ENCODE results near the gene ANGPT4.
"Not testable (repeated sequence)": the region's sequence is repeated elsewhere in the genome, so short reads cannot be mapped to it uniquely, and the experiment has no call there.

Gene ANGPT4

DNA sequence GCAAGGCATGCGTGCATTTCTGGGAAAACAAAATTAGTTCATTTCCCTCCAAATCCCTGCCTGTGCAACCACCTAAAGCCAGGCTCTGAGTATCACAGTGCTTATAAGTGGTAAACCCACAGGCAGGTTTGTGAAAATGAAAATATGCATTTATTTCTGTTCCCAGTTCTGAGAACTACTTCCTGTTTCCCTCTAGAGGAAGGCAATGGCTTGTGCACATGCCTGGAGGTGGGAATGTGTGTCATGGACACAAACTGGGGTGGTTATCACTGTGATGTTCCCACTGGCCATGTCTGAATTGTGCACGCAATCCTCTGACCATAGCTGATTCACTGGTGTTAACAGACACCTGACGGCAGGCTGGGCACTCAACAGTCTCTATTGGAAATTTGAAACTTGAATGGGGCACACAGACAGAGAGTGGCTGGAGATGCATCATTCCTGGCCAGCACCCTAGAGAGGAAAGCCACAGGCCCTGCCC is 56.3 kb downstream of the ANGPT4 start:
- no peak for DNase-seq (ENCODE audit: low read depth)
- TF ChIP-seq, protein P1, sequence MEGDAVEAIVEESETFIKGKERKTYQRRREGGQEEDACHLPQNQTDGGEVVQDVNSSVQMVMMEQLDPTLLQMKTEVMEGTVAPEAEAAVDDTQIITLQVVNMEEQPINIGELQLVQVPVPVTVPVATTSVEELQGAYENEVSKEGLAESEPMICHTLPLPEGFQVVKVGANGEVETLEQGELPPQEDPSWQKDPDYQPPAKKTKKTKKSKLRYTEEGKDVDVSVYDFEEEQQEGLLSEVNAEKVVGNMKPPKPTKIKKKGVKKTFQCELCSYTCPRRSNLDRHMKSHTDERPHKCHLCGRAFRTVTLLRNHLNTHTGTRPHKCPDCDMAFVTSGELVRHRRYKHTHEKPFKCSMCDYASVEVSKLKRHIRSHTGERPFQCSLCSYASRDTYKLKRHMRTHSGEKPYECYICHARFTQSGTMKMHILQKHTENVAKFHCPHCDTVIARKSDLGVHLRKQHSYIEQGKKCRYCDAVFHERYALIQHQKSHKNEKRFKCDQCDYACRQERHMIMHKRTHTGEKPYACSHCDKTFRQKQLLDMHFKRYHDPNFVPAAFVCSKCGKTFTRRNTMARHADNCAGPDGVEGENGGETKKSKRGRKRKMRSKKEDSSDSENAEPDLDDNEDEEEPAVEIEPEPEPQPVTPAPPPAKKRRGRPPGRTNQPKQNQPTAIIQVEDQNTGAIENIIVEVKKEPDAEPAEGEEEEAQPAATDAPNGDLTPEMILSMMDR (IDR thresholded peaks at IDR 0.05; ENCODE audit: low read depth, low read length) = no peak
- TF ChIP-seq, protein P2, sequence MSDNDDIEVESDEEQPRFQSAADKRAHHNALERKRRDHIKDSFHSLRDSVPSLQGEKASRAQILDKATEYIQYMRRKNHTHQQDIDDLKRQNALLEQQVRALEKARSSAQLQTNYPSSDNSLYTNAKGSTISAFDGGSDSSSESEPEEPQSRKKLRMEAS (IDR thresholded peaks at IDR 0.05; ENCODE audit: low read depth, low read length) = no peak
- TF ChIP-seq POLR2A (IDR thresholded peaks at IDR 0.05; ENCODE audit: extremely low read depth, insufficient read length) (no peak), MYC (IDR thresholded peaks at IDR 0.05; ENCODE audit: low read depth, low read length) (no peak)
- no peak overlapping the region for H3K4me3 ChIP-seq (ENCODE audit: low read depth, low read length)

DNA sequence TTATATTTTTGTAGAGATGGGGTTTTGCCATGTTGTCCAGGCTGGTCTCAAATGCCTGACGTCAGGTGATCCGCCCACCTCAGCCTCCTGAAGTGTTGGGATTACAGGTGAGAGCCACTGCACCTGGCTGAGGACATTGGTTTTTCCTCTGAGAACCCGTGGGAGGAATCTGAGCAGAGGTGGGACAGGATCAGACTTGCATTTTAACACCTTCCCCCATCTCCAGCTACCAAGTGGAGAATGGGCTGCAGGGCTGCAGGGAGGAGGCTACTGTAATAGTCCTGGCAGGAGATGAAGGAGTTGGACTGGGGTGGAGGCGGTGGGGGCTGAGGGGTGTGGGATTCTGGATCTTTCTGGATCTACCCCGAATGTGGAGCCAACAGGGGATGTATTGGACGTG is 58.1 kb downstream of the ANGPT4 start:
- DNase-seq (ENCODE audit: low read depth) = no peak
- H3K4me3 ChIP-seq (ENCODE audit: low read depth, low read length) = no peak overlapping the region
- TF ChIP-seq, protein P2 (IDR thresholded peaks at IDR 0.05; ENCODE audit: low read depth, low read length) = no peak
- TF ChIP-seq POLR2A (IDR thresholded peaks at IDR 0.05; ENCODE audit: extremely low read depth, insufficient read length) (no peak), MYC (IDR thresholded peaks at IDR 0.05; ENCODE audit: low read depth, low read length) (no peak)
- TF ChIP-seq, protein P1 (IDR thresholded peaks at IDR 0.05; ENCODE audit: low read depth, low read length) = no peak

DNA sequence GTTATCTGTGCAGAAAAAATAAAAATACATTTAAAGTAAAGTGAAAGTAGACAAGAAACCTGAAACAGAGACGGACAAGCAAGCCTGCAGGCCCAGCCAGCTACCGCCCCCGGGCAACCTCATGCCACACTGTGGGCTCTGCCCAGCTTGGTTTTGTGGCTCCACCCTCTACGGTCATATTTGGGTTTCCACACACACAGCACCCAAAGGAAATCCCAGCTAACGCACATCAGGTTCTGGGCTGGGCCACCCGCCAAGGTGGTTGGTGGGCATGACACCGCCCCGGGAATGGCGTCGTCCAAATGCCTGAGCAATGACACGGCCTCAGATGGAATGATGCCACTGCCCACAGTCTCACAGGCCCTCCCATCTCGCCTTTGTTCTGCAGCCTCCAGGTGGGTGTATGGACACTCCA is 59.8 kb downstream of the ANGPT4 start:
- DNase-seq (ENCODE audit: low read depth) = no peak
- no peak for TF ChIP-seq MYC (IDR thresholded peaks at IDR 0.05; ENCODE audit: low read depth, low read length)
- no peak overlapping the region for H3K4me3 ChIP-seq (ENCODE audit: low read depth, low read length)

DNA sequence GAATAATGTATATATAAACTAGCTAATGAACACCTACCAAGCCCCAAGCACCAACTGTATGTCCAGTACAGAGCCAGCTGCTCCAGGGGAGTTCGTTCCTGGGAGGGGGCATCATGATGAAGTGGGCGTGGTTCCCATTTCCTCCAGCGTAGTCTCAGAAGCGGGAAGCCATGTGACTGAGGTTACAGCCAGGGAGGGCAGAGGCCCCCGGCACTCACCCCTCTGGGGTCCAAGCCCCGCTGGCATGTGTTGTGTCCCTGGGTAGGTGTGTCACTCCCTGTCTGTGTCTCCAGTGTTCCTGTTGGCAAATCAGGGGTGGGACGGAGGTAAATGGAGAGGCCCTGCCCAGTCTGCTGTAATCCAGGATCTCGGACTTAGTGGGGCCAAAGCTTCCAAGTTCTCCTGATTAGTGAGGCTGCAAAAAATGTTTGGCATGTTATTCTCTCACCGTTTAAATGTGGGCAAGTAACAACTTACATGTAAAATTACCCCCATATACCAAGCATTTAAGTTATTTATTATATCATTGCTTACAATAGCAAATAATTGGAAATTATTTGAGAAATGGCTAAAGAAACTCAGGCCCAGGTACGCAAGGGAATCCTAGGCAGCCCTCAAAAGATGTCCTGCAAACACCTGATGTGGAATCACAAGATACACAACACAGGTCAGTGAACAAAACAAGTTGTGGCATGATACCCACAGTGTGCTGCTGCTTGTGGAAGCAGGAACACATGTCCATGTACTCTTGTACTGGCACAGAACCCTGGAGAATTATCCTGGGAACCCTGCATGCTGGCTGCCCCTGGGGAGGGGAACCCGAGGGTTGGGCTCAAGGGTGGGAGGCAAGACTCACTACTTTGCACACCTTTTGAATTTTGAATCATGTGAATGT is 60.4 kb downstream of the ANGPT4 start:
- TF ChIP-seq MYC (IDR thresholded peaks at IDR 0.05; ENCODE audit: low read depth, low read length) (no peak), POLR2A (IDR thresholded peaks at IDR 0.05; ENCODE audit: extremely low read depth, insufficient read length) (no peak)
- TF ChIP-seq, protein P1 (IDR thresholded peaks at IDR 0.05; ENCODE audit: low read depth, low read length) = no peak
- TF ChIP-seq, protein P2 (IDR thresholded peaks at IDR 0.05; ENCODE audit: low read depth, low read length) = no peak
- no peak for DNase-seq (ENCODE audit: low read depth)
- H3K4me3 ChIP-seq (ENCODE audit: low read depth, low read length) = no peak overlapping the region

DNA sequence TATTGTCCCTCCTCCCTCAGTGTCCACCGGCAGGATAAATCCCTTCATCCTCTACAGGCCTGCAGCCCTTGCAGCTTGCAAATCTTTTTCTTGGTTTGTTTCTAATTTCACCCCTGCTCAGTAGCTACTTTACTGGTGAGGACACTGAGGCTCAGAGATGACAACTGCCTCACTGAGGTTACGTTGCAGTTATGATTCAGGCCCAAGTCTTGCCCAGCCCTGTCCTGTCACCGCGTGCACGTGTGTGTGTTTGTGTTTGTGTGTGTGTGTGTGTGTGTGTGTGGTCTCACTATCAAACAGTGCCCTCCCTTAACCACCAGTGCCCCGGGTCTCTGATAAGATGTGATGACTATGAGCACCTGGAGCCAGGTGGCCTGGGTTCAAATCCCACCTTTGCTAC is 61.5 kb downstream of the ANGPT4 start:
- TF ChIP-seq, protein P1 (IDR thresholded peaks at IDR 0.05; ENCODE audit: low read depth, low read length) = no peak
- TF ChIP-seq, protein P2 (IDR thresholded peaks at IDR 0.05; ENCODE audit: low read depth, low read length) = no peak
- TF ChIP-seq MYC (IDR thresholded peaks at IDR 0.05; ENCODE audit: low read depth, low read length) (no peak), POLR2A (IDR thresholded peaks at IDR 0.05; ENCODE audit: extremely low read depth, insufficient read length) (no peak)
- DNase-seq (ENCODE audit: low read depth) = no peak
- no peak overlapping the region for H3K4me3 ChIP-seq (ENCODE audit: low read depth, low read length)

DNA sequence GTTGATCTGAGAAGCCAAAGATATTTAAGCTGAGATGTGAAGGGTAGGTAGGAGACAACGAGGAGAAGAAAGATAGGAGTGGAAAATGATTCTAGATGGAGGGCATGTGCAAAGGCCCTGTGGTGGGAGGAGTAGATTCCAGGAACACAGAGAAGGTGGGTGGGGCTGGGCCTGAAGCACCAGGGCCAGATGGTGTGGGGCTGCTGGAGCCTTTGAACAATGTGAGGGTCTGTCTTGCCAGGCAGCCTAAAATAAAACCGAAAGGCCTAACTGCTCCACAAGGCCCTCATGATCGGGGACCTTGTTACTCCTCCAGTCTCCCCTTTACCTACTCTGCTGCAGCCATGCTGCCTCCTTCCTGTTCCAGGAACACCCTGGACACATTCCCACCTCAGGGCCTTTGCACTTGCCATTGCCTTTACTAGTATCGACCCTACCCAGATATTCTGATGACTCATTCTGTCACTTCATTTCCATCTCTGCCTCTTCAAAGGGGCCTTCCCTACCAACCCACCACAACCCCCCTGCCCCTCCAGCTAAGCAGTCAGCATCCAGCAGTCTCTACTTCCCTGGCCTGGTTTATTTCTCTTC is 62.6 kb downstream of the ANGPT4 start:
- DNase-seq (ENCODE audit: low read depth) = no peak
- TF ChIP-seq MYC (IDR thresholded peaks at IDR 0.05; ENCODE audit: low read depth, low read length) (no peak), POLR2A (IDR thresholded peaks at IDR 0.05; ENCODE audit: extremely low read depth, insufficient read length) (no peak)
- TF ChIP-seq, protein P1 (IDR thresholded peaks at IDR 0.05; ENCODE audit: low read depth, low read length) = no peak
- TF ChIP-seq, protein P2 (IDR thresholded peaks at IDR 0.05; ENCODE audit: low read depth, low read length) = no peak
- H3K4me3 ChIP-seq (ENCODE audit: low read depth, low read length) = no peak overlapping the region

DNA sequence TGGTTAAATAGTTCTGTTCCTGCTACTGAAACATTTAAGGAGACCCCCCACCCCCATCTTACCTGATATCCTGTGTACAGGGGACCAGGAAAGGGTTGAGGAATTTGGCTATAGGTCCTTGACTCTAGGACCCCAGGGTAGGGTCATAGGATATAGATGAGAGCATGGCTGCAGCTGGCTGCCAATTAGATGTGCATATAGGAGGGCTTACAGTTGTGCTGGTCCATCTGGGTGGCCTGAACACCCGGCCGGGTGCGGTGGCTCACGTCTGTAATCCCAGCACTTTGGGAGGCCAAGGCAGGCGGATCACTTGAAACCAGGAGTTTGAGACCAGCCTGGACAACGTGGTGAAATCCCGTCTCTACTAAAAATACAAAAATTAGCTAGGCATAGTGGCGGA is 67.4 kb downstream of the ANGPT4 start:
- DNase-seq (ENCODE audit: low read depth); H3K4me3 ChIP-seq (ENCODE audit: low read depth, low read length): not testable (repeated sequence)
